IMR-90 (cell line): ENCODE measurements around the gene MAZ. TPM values are rescaled to one million over a fixed set of nuclear protein-coding genes. Genes with fewer than 3 reads are reported as not detected.

Experiments used
- ATAC-seq: fragments of 200-7000 bp; cut with Tn5 transposase; 2 replicates; pipeline ENCODE4 v1.9.1; 2020; ENCODE audit warnings: low read depth, mild to moderate bottlenecking, moderate library complexity
- BruUV-seq: library from RNA; stranded (reverse); fragments of 400-500 nt; replicated peaks from 2 replicates; lab custom pipeline; 2021; lab: Mats Ljungman, UMichigan
- CTCF ChIA-PET: fragments of 300-600 bp; formaldehyde crosslinking; extraction: SDS; loops from one replicate; lab custom pipeline; 2021; ENCODE audit warnings: antibody characterized with exemption; lab: Yijun Ruan, JAX
- POLR2A ChIA-PET: fragments of 300-600 bp; sonication (Branson Sonifier 250); formaldehyde crosslinking; loops from one replicate; lab custom pipeline; 2022; ENCODE audit warnings: antibody characterized with exemption; ENCODE audit not compliant: unreplicated experiment; lab: Charles Lee
- DNase-seq: peaks from one replicate; pipeline ENCODE4 v3.0.0; 2013
- H2AFZ ChIP-seq: replicated peaks from 2 replicates; pipeline ENCODE3; 2013; ENCODE audit warnings: low read length, mild to moderate bottlenecking; ENCODE audit not compliant: poor library complexity
- H2AK5ac ChIP-seq: 2 replicates; pipeline ENCODE4 v1.6.1; 2013; ENCODE audit warnings: low read depth, low read length, inconsistent platforms
- H2AK9ac ChIP-seq: replicated peaks from 2 replicates; pipeline ENCODE3; 2013; ENCODE audit warnings: mild to moderate bottlenecking, low read depth, low read length, moderate library complexity; ENCODE audit not compliant: poor library complexity
- H2BK120ac ChIP-seq: 2 replicates; pipeline ENCODE4 v1.6.1; 2013; ENCODE audit warnings: low read depth, low read length, inconsistent platforms
- H2BK15ac ChIP-seq: 3 replicates; pipeline ENCODE4 v1.6.1; 2013; ENCODE audit warnings: low read depth, low read length, inconsistent platforms
- H2BK20ac ChIP-seq: 2 replicates; pipeline ENCODE4 v1.6.1; 2013; ENCODE audit warnings: low read depth, mild to moderate bottlenecking, inconsistent platforms, low read length, moderate library complexity
- H2BK5ac ChIP-seq: 2 replicates; pipeline ENCODE4 v1.6.1; 2013; ENCODE audit warnings: mild to moderate bottlenecking, low read depth, low read length, inconsistent platforms; ENCODE audit not compliant: poor library complexity, severe bottlenecking
- H3K14ac ChIP-seq: replicated peaks from 2 replicates; pipeline ENCODE4 v1.6.1; 2013; ENCODE audit warnings: low read depth, low read length, inconsistent platforms
- H3K18ac ChIP-seq: 2 replicates; pipeline ENCODE4 v1.6.1; 2013; ENCODE audit warnings: low read depth, low read length, control low read depth
- H3K23ac ChIP-seq: 2 replicates; pipeline ENCODE4 v1.6.1; 2013; ENCODE audit warnings: low read depth, low read length, inconsistent platforms
- H3K27ac ChIP-seq: 2 replicates; pipeline ENCODE4 v1.5.1; 2013; ENCODE audit warnings: mild to moderate bottlenecking, control low read depth, low read length; ENCODE audit not compliant: insufficient read depth
- H3K27me3 ChIP-seq: 2 replicates; pipeline ENCODE4 v1.6.1; 2013; ENCODE audit warnings: low read length; ENCODE audit not compliant: control insufficient read depth, insufficient read depth
- H3K36me3 ChIP-seq: 2 replicates; pipeline ENCODE4 v1.6.1; 2013; ENCODE audit warnings: low read length, mixed read lengths; ENCODE audit not compliant: control insufficient read depth, insufficient read depth
- H3K4ac ChIP-seq: 2 replicates; pipeline ENCODE4 v1.6.1; 2013; ENCODE audit warnings: low read depth, low read length, inconsistent platforms
- H3K4me1 ChIP-seq: 2 replicates; pipeline ENCODE4 v1.6.1; 2013; ENCODE audit warnings: low read length, mixed read lengths; ENCODE audit not compliant: control insufficient read depth, insufficient read depth
- H3K4me2 ChIP-seq: 2 replicates; pipeline ENCODE4 v1.6.1; 2013; ENCODE audit warnings: low read depth, mild to moderate bottlenecking, control low read depth, low read length, moderate library complexity
- H3K4me3 ChIP-seq: 2 replicates; pipeline ENCODE4 v1.5.1; 2013; ENCODE audit warnings: low read depth, mild to moderate bottlenecking, control low read depth, low read length, moderate library complexity; ENCODE audit not compliant: insufficient read depth
- H3K56ac ChIP-seq: 2 replicates; pipeline ENCODE4 v1.6.1; 2013; ENCODE audit warnings: low read length, inconsistent platforms; ENCODE audit not compliant: insufficient read depth; ENCODE audit errors: extremely low read depth
- H3K79me1 ChIP-seq, 2 experiments: 2 replicates each; pipeline ENCODE4 v1.6.1; 2013; ENCODE audit warnings: low read length in 2 of 2, inconsistent platforms in 1 of 2, low read depth in 1 of 2
- H3K9ac ChIP-seq: 2 replicates; pipeline ENCODE4 v1.6.1; 2013; ENCODE audit warnings: low read depth, low read length, control low read depth
- H3K9me1 ChIP-seq: 2 replicates; pipeline ENCODE4 v1.6.1; 2013; ENCODE audit warnings: low read length, inconsistent platforms; ENCODE audit not compliant: insufficient read depth
- H3K9me3 ChIP-seq: 2 replicates; pipeline ENCODE4 v1.6.1; 2013; ENCODE audit warnings: low read length; ENCODE audit not compliant: control insufficient read depth, insufficient read depth
- H4K20me1 ChIP-seq: 2 replicates; pipeline ENCODE4 v1.6.1; 2013; ENCODE audit warnings: low read length, inconsistent platforms; ENCODE audit not compliant: insufficient read depth
- H4K5ac ChIP-seq: 2 replicates; pipeline ENCODE4 v1.6.1; 2013; ENCODE audit warnings: mild to moderate bottlenecking, low read depth, low read length, control low read depth
- H4K8ac ChIP-seq, 2 experiments: 2 replicates each; pipeline ENCODE4 v1.6.1; 2013; ENCODE audit warnings: low read depth in 2 of 2, low read length in 2 of 2, control low read depth in 1 of 2, inconsistent platforms in 1 of 2
- H4K91ac ChIP-seq: 2 replicates; pipeline ENCODE4 v1.6.1; 2013; ENCODE audit warnings: low read depth, low read length, inconsistent platforms; ENCODE audit not compliant: insufficient read depth
- BHLHE40 ChIP-seq: fragments of 150-350 bp; IDR thresholded peaks from 2 replicates; pipeline ENCODE4 v1.6.1; 2016; ENCODE audit warnings: mild to moderate bottlenecking, low read depth, low read length
- FOS ChIP-seq: fragments of 150-350 bp; IDR thresholded peaks from 2 replicates; pipeline ENCODE4 v1.6.1; 2016; ENCODE audit warnings: low read depth, low read length
- MAZ ChIP-seq: IDR thresholded peaks from 2 replicates; pipeline ENCODE4 v1.6.1; 2012; ENCODE audit warnings: low read depth, mild to moderate bottlenecking, low read length, improper control_type of control experiment, moderate library complexity, borderline replicate concordance
- MXI1 ChIP-seq: IDR thresholded peaks from 2 replicates; pipeline ENCODE4 v1.6.1; 2012; ENCODE audit warnings: low read depth, mild to moderate bottlenecking, low read length, moderate library complexity, borderline replicate concordance
- NFE2L2 ChIP-seq: fragments of 150-350 bp; IDR thresholded peaks from 2 replicates; pipeline ENCODE4 v1.6.1; 2016; ENCODE audit warnings: low read depth, mild to moderate bottlenecking, low read length
- RAD21 ChIP-seq: IDR thresholded peaks from 2 replicates; pipeline ENCODE4 v1.6.1; 2012; ENCODE audit warnings: low read length, improper control_type of control experiment
- SMC3 ChIP-seq: fragments of 150-350 bp; IDR thresholded peaks from 2 replicates; pipeline ENCODE4 v1.6.1; 2016; ENCODE audit warnings: low read depth, mild to moderate bottlenecking, antibody characterized with exemption, low read length, moderate library complexity
- WGBS, 2 experiments: methylation state at CpG; one replicate each; pipeline versions ENCODE4 v1.1.5 to v1.1.7; 2013; ENCODE audit warnings: missing lambda C conversion rate in 2 of 2; ENCODE audit not compliant: insufficient read length in 1 of 2; ENCODE audit errors: extremely low coverage in 2 of 2; 5-methylcytosine and 5-hydroxymethylcytosine counted together
- dilution Hi-C: fragments of 300-500 bp; cut with HindIII; formaldehyde crosslinking; loops from one replicate; pipeline ENCODE4 v1.14.3; 2018; ENCODE audit warnings: low sequenced_read_pairs; ENCODE audit not compliant: unreplicated experiment
- in situ Hi-C: fragments of 300-500 bp; cut with MboI; formaldehyde crosslinking; loops from 3 replicates; pipeline ENCODE4 v1.14.3; 2019; ENCODE audit warnings: low sequenced_read_pairs, inconsistent platforms, mixed read lengths
- intact Hi-C: fragments of 100-400 bp; cut with micrococcal nuclease; formaldehyde crosslinking; loops from 2 replicates; pipeline ENCODE4 v1.10.0; 2022
- polyA plus RNA-seq, 3 experiments: library from polyadenylated mRNA; depleted of rRNA; stranded (reverse); fragments of >200 nt; gene quantifications; 2 replicates each; pipeline ENCODE4 v1.2.3, GENCODE V29; 2012; ENCODE audit warnings: low replicate concordance in 1 of 3
- total RNA-seq: library from RNA; depleted of rRNA; stranded (reverse); fragments of >200 nt; gene quantifications from 2 replicates; pipeline ENCODE4 v1.2.3, GENCODE V29; 2012
- TF ChIP-seq, protein P1 (sequence below): fragments of 150-350 bp; IDR thresholded peaks from 2 replicates; pipeline ENCODE4 v1.6.1; 2017; ENCODE audit warnings: mild to moderate bottlenecking, antibody characterized with exemption, low read length, low read depth

Gene MAZ
- total and polyA plus RNA-seq, 2 of the 4 experiments (the other 2 are of a cell fraction) = 113 to 138 TPM

DNA sequence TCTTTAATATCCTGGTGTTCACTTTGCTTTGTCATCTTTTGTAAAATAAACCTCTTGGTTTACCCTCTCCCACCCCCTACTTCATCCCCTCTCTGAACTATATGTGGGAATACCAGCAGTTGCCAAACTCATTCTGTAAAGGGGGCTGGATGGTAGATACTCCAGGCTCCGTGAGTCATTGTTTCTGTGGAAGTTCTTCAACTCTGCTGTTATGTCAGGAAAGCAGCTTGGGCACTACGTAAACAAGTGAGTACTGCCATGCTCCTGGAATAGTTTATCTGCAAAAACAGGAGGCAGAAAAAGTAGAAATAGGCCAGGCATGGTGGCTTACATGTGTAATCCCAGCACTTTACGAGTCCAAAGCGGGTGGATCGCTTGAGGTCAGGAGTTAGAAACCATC lies 31.5 kb downstream of the MAZ start:
- no peak overlapping the region for H4K8ac ChIP-seq
- no peak overlapping the region for H2BK120ac ChIP-seq
- no peak overlapping the region for H2AFZ ChIP-seq
- no peak overlapping the region for H3K9ac ChIP-seq
- H3K4me2 ChIP-seq = no peak overlapping the region
- H3K27ac ChIP-seq = no peak overlapping the region
- H3K56ac ChIP-seq = no peak overlapping the region
- no peak overlapping the region for H2AK5ac ChIP-seq
- ATAC-seq = peak; percentile 71
- dilution Hi-C loops (no loop called here), in situ Hi-C loops (no loop called here), intact Hi-C loops (no loop called here)
- H3K23ac ChIP-seq = no peak overlapping the region
- H3K36me3 ChIP-seq = peaks cover 80% of the 10 kb centered on the region
- H3K79me1 ChIP-seq = peaks cover 16 to 48% of the 10 kb centered on the region in 2 experiments; a peak in 3 of 4 replicates
- no peak overlapping the region for H3K14ac ChIP-seq
- BruUV-seq = no TSS peak
- no peak overlapping the region for H2BK5ac ChIP-seq
- H2AK9ac ChIP-seq = peak overlapping the region; percentile 16
- no peak overlapping the region for H4K91ac ChIP-seq
- ChIA-PET CTCF (interaction anchor here (0.6 to 0.7 kb wide), 2 partner anchors 8 to 76 kb away, joined by 3 to 4 read pairs; no protein-coding TSS in a partner anchor), POLR2A (no interaction called here)
- peaks cover 5% of the 10 kb centered on the region; the same call in 1 of the 2 replicates for H3K9me1 ChIP-seq
- no peak overlapping the region for H3K4me3 ChIP-seq
- H2BK20ac ChIP-seq = no peak overlapping the region
- 0 out of 2 replicates have a peak, but pooled peaks have one; percentile 56 for TF ChIP-seq MXI1
- no peak for TF ChIP-seq NFE2L2
- no peak for TF ChIP-seq RAD21
- TF ChIP-seq BHLHE40 = no peak
- TF ChIP-seq, protein P1, sequence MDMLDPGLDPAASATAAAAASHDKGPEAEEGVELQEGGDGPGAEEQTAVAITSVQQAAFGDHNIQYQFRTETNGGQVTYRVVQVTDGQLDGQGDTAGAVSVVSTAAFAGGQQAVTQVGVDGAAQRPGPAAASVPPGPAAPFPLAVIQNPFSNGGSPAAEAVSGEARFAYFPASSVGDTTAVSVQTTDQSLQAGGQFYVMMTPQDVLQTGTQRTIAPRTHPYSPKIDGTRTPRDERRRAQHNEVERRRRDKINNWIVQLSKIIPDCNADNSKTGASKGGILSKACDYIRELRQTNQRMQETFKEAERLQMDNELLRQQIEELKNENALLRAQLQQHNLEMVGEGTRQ = no peak
- peak; percentile 33; the same call in 1 of the 2 replicates for TF ChIP-seq FOS
- TF ChIP-seq SMC3 = no peak
- TF ChIP-seq MAZ = peak; percentile 20; the same call in 1 of the 2 replicates
- no peak overlapping the region for H2BK15ac ChIP-seq
- no peaks in the 10 kb centered on the region; the same call in 1 of the 2 replicates for H4K20me1 ChIP-seq
- H3K4ac ChIP-seq = no peak overlapping the region
- H3K4me1 ChIP-seq = no peaks in the 10 kb centered on the region; the same call in none of the 2 replicates
- H3K27me3 ChIP-seq = no peaks in the 10 kb centered on the region
- WGBS, 2 experiments = 63% methylated on average over 1 of the region's 5 CpGs; no CpG with 5 or more reads in 1 of the 2 experiments
- H3K18ac ChIP-seq = no peak overlapping the region
- peak; percentile 67 for DNase-seq
- no peak overlapping the region for H4K5ac ChIP-seq
- H3K9me3 ChIP-seq = no peaks in the 10 kb centered on the region
